CD4-positive, alpha-beta T cell treated with Interleukin-6 at 100 ng/mL for 8 hours (primary cell): ENCODE data around the gene ZSCAN12.
"Not testable (repeated sequence)": the region's sequence is repeated elsewhere in the genome, so short reads cannot be mapped to it uniquely, and the experiment has no call there.

Experiments used
- DNase-seq: peaks from one replicate; pipeline ENCODE4 v3.0.0-alpha.2; 2020; ENCODE audit warnings: mixed read lengths, low spot score

Gene ZSCAN12

GRCh38 chr6:28393912-28394662 lies 5.5 kb downstream of the ZSCAN12 start:
- no peak for DNase-seq

GRCh38 chr6:28390688-28391087 lies 8.9 kb downstream of the ZSCAN12 start:
- no peak for DNase-seq

GRCh38 chr6:28384143-28384533 lies 15.4 kb downstream of the ZSCAN12 start:
- DNase-seq: no peak

GRCh38 chr6:28383235-28384142 lies 16.1 kb downstream of the ZSCAN12 start:
- peak; percentile 11 for DNase-seq

GRCh38 chr6:28380381-28380780 lies 19.2 kb downstream of the ZSCAN12 start:
- no peak for DNase-seq

- DNase-seq: no peak
Measured at GRCh38 chr6:28378644-28379043, 20.9 kb downstream of the ZSCAN12 start.

- no peak for DNase-seq
Measured at GRCh38 chr6:28377879-28378278, 21.7 kb downstream of the ZSCAN12 start.

- no peak for DNase-seq
Measured at GRCh38 chr6:28373925-28374324, 25.6 kb downstream of the ZSCAN12 start.

GRCh38 chr6:28371706-28372451 lies 27.7 kb downstream of the ZSCAN12 start:
- no peak for DNase-seq

- no peak for DNase-seq
Measured at GRCh38 chr6:28371280-28371679, 28.3 kb downstream of the ZSCAN12 start.

GRCh38 chr6:28370440-28370839 lies 29.1 kb downstream of the ZSCAN12 start:
- DNase-seq: no peak

- DNase-seq: no peak
Measured at GRCh38 chr6:28369463-28369862, 30.1 kb downstream of the ZSCAN12 start.

- DNase-seq: no peak
Measured at GRCh38 chr6:28368522-28368921, 31.0 kb downstream of the ZSCAN12 start.

- not testable (repeated sequence) for DNase-seq
Measured at GRCh38 chr6:28365590-28365989, 34.0 kb downstream of the ZSCAN12 start.

- DNase-seq: no peak
Measured at GRCh38 chr6:28360961-28361360, 38.6 kb downstream of the ZSCAN12 start.

- DNase-seq: not testable (repeated sequence)
Measured at GRCh38 chr6:28359562-28359961, 40.0 kb downstream of the ZSCAN12 start.

GRCh38 chr6:28357036-28357435 lies 42.5 kb downstream of the ZSCAN12 start:
- DNase-seq: no peak

- DNase-seq: no peak
Measured at GRCh38 chr6:28356666-28357020, 42.9 kb downstream of the ZSCAN12 start.

GRCh38 chr6:28355743-28356665 lies 43.5 kb downstream of the ZSCAN12 start:
- peak; percentile 72 for DNase-seq

GRCh38 chr6:28354688-28355554 lies 44.6 kb downstream of the ZSCAN12 start:
- no peak for DNase-seq
